CD4-positive, alpha-beta T cell treated with Interleukin-6 at 100 ng/mL for 8 hours (primary cell): ENCODE data around the gene E2F3.
"Not testable (repeated sequence)": the region's sequence is repeated elsewhere in the genome, so short reads cannot be mapped to it uniquely, and the experiment has no call there.

Source experiments
- DNase-seq: peaks from one replicate; pipeline ENCODE4 v3.0.0-alpha.2; 2020; ENCODE audit warnings: mixed read lengths, low spot score

The E2F3 gene

GRCh38 chr6:20433929-20434328 lies 32.2 kb downstream of the E2F3 start:
- DNase-seq = no peak

GRCh38 chr6:20434766-20435165 lies 33.1 kb downstream of the E2F3 start:
- no peak for DNase-seq

GRCh38 chr6:20436719-20437118 lies 35.0 kb downstream of the E2F3 start:
- no peak for DNase-seq

- DNase-seq = no peak
These were observed 36.0 kb downstream of the E2F3 start for GRCh38 chr6:20437639-20438038.

GRCh38 chr6:20438462-20439070 lies 36.9 kb downstream of the E2F3 start:
- no peak for DNase-seq

- DNase-seq = no peak
These were observed 37.9 kb downstream of the E2F3 start for GRCh38 chr6:20439558-20439957.

GRCh38 chr6:20440296-20440695 lies 38.6 kb downstream of the E2F3 start:
- DNase-seq = no peak

- DNase-seq = no peak
These were observed 39.6 kb downstream of the E2F3 start for GRCh38 chr6:20441236-20441635.

GRCh38 chr6:20441921-20442320 lies 40.2 kb downstream of the E2F3 start:
- no peak for DNase-seq

- DNase-seq = no peak
These were observed 43.1 kb downstream of the E2F3 start for GRCh38 chr6:20444786-20445271.

GRCh38 chr6:20447157-20447556 lies 45.5 kb downstream of the E2F3 start:
- DNase-seq = no peak

- DNase-seq = no peak
These were observed 46.0 kb downstream of the E2F3 start for GRCh38 chr6:20447581-20448132.

GRCh38 chr6:20448828-20449227 lies 47.1 kb downstream of the E2F3 start:
- no peak for DNase-seq

GRCh38 chr6:20454204-20454824 lies 52.6 kb downstream of the E2F3 start:
- peak; percentile 9 for DNase-seq

GRCh38 chr6:20455251-20455940 lies 53.7 kb downstream of the E2F3 start:
- DNase-seq = no peak

GRCh38 chr6:20458027-20458894 lies 56.6 kb downstream of the E2F3 start:
- DNase-seq = no peak

GRCh38 chr6:20459682-20460081 lies 58.0 kb downstream of the E2F3 start:
- no peak for DNase-seq

GRCh38 chr6:20461576-20461975 lies 59.9 kb downstream of the E2F3 start:
- DNase-seq = no peak

GRCh38 chr6:20463396-20463795 lies 61.7 kb downstream of the E2F3 start:
- DNase-seq = no peak

- no peak for DNase-seq
These were observed 62.4 kb downstream of the E2F3 start for GRCh38 chr6:20464041-20464440.

- DNase-seq = no peak
These were observed 63.2 kb downstream of the E2F3 start for GRCh38 chr6:20464847-20465246.

GRCh38 chr6:20465616-20466015 lies 63.9 kb downstream of the E2F3 start:
- not testable (repeated sequence) for DNase-seq
